Loucy (cell line): Measurements from ENCODE around the gene INPP5D.

ENCODE experiments used
- CTCF ChIP-seq: fragments of 200-600 bp; sonication (generic); conservative IDR thresholded peaks from 2 replicates; pipeline ENCODE4 v1.5.1; 2014; ENCODE audit warnings: mild to moderate bottlenecking, antibody characterized with exemption, low read length
- EZH2phosphoT487 ChIP-seq: fragments of 200-600 bp; IDR thresholded peaks from 2 replicates; pipeline ENCODE4 v1.6.1; 2018; ENCODE audit warnings: antibody characterized with exemption, mild to moderate bottlenecking, moderate library complexity, borderline replicate concordance

GRCh38 chr2:233118648-233119000 lies 58.5 kb downstream of the INPP5D start:
- TF ChIP-seq CTCF: no peak
- no peak for TF ChIP-seq EZH2phosphoT487
